Upper lobe of left lung (tissue), 4 donors: ENCODE data around the gene PLCB2.
A peak's percentile ranks its signal among the peaks of the same experiment; 100 is the strongest.

ENCODE experiments used
- CTCF ChIP-seq, 6 experiments: fragments of 450-650 bp in 4 of 6; fragments of 200-600 bp in 2 of 6; sonication (generic) in 2 of 6; IDR thresholded peaks; one replicate each; pipeline ENCODE4 v1.5.1; 2016 to 2019; ENCODE audit warnings: antibody characterized with exemption in 6 of 6
- EP300 ChIP-seq, 4 donors: sonication (generic); formaldehyde crosslinking; IDR thresholded peaks; one replicate each; pipeline ENCODE4 v1.5.1; 2017; ENCODE audit warnings: antibody characterized with exemption in 4 of 4, control low read depth in 2 of 4

- TF ChIP-seq CTCF (IDR thresholded peaks at IDR 0.05) (peak; percentile 74 to 92 (median 87)), EP300 (IDR thresholded peaks at IDR 0.05) (no peak)
Observed at GRCh38 chr15:40323239-40323952, 15.7 kb upstream of the PLCB2 start, which contains the start of gene INAFM2.
